Stimulated activated CD4-positive, alpha-beta T cell treated with anti-CD3 and anti-CD28 coated beads, Interleukin-12 subunit alpha, Interleukin-12 subunit beta, amount 100 ng/mL, for 24 hours (primary cell): ENCODE results near the gene ITGA1.
"Not testable (repeated sequence)": the region's sequence is repeated elsewhere in the genome, so short reads cannot be mapped to it uniquely, and the experiment has no call there.

Experiments
- DNase-seq, 2 experiments: peaks; one replicate each; pipeline ENCODE4 v3.0.0-alpha.2; 2020; ENCODE audit warnings: low read depth in 2 of 2

ITGA1 gene

DNA sequence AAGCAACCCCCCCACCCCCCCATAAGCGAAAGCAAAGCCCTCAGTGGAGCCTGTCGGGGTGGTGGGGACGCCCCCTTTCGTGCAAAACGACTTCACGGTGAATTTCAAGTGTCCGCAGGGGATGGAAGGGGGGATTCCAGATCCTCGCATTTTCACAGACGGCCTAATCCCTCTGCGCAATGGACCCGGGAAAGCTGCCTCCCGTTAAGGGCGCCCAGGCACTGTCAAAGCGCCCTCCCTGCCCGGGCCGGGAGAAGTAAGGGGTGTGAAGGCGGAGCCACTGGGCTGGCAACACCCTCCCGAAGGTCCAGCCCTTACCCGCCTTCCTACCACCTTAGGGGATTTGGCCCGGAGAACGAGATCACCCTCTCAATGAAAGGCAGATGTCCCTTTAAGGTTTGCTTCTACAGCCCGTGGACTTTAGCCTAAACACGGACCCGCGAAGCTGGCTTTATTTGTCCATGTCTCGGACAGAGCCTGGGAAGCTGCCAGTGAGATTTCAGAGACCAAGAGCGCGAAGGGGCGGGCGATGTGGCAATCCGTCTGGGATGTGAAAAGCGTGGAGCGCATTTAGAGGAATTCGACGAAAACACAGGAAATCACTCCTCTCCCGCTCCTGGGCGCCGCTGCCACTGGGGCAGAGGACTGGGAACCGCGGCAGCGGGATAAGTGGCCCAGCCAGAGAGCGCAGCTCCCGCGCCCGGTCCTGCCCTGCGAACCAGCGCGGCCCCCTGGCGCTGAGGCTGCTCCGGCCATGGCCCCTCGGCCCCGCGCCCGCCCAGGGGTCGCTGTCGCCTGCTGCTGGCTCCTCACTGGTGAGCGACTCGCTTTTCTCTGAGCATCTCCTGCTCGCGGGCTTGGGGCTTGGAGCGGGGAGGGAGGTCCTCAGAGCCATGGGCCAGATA lies at the start of gene ITGA1, which contains the start of gene PELO:
Gene ITGA1 (plus strand): TSS at position 317 of the 905 bp plus-strand sequence. CDS start 438 bp downstream, at position 755.
Gene PELO (plus strand): TSS at position 317 of the 905 bp plus-strand sequence. CDS start 12,479 bp downstream, outside the sequence.
- DNase-seq = peak; percentile 39 to 50

- no peak for DNase-seq
Measured at GRCh38 chr5:52738095-52738506, 49.6 kb upstream of the ITGA1 start.

DNA sequence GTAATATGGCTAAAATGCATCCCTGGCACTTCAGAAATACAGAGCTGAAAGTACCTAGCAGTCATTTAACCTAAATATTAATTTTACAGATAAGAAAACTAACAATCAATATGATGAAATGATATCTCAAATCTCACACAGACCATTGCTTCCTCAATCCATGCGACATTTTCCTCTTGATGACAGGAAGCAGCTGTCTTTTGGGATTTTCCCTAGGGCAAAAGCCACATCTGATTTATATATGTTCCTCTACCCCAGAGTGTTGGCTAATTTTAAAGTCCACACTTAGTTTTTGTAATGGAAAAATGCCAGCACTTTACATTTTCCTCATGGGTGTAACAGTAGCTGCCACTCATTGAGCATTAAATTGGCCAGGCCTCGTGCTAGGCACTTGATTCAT lies 47.7 kb upstream of the ITGA1 start:
- DNase-seq = no peak

DNA sequence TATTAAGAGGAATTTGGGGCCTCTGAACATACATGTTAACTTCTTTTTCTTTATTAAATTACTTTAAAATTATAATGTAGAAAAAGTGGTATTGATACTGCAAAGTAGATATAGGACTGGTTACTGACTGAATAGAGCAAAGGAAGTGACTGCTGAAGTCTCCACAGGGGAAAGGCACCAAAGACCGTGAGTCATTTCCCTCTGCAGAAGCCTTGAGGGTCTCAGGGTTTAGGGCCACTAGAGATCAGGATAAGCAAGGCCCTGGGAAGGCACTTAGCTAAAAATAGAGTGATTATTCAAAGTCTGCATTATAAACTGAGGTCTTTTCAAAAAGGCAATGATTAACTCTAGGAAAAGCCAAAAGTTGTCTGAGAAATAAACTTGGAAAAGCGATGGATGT lies 44.7 kb upstream of the ITGA1 start:
- DNase-seq = no peak

DNA sequence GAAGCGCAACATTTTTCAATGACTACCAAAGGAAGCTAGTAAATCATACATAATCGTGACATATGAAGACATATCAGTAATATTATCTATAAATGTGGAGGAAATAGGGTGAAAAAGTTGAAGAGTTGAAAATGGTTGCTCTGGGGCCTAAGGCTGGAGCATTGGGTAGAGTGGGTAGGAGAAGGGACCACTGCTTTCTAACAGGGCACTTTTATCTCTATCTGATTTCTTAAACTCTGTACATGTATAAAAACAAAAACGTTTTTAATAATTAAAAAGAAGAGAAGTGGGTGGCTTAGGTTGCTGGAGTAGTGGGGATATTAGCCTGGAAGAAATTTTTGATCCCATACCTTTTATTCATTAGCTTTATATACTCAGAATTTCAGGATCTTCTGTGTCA lies 44.2 kb upstream of the ITGA1 start:
- no peak for DNase-seq

- DNase-seq = no peak
Measured at GRCh38 chr5:52743970-52744369, 43.7 kb upstream of the ITGA1 start.

DNA sequence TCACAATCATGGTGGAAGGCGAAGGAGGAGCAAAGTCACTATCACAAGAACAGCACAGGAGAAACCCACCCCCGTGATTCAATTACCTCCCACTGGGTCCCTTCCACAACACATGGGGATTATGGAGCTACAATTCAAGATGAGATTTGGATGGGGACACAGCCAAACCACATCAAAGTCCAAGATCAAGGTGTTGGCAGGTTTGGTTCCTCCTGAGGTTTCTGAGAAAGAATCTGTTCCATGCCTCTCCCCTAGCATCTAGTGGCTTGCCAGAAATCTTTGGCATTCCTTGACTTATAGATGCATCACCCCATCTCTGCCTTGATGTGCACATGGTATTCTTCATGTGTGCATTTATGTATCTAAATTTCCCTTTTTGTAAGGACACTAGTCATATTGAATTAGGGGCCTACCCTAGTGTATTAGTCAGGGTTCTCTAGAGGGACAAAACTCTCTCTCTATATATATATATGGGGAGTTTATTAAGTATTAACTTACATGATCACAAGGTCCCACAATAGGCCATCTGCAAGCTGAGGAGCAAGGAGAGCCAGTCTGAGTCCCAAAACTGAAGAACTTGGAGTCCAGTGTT lies 42.8 kb upstream of the ITGA1 start:
- DNase-seq = not testable (repeated sequence)

DNA sequence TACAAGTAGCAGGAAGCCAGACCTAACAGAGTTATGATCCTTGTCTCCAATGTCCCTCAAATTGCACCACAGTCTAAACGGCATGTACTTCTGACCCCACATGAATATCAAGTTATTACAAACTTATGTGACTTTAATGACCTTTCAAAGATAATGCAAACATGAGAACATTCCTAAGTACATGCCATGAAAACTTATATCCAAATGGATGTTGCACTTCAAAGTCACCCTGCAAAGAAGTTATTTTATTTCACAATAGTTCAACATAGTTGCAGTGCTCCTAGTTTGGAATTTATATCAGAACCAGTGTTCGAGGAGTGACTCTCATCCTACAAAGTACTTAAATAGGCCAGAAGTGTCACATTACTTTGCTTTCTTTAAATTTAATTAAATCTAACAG lies 41.2 kb upstream of the ITGA1 start:
- DNase-seq = no peak

DNA sequence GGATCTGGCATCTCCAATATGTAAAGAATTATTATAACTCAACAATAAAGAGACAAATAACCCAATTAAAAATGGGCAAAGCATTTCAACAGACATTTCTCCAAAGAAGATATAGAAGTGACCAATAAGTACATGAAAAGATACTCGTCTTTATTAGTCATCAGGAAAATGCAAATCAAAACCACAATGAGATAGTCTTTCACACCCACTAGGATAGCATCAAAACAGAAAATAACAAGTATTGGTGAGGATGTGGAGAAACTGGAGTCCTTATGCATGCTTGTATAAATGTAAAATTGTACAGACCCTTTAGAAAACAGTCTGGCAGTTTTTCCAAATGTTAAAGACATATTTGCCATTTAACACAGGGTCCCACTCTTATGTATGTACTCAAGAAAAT lies 39.1 kb upstream of the ITGA1 start:
- DNase-seq = no peak

DNA sequence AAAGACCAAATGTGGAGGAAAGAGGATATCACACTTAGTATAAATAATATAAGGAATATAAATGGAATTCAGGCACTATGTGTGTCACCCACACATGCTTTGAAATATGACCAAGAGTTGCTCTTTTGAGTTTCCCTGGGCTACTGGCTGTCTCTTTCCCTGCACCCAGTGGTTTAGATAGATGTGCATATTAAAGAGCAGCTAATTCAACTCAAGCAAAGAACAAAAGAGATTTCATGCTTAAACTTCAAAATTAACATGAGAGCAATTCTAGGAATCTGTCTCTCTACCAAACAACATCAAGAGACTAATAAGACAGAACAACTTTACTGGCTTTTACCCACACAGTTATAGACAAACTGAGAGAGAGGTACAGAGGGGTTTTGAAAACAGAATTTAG lies 38.0 kb upstream of the ITGA1 start:
- no peak for DNase-seq

GRCh38 chr5:52751137-52751536 lies 36.6 kb upstream of the ITGA1 start:
- no peak for DNase-seq

GRCh38 chr5:52754051-52754450 lies 33.7 kb upstream of the ITGA1 start:
- DNase-seq = no peak

DNA sequence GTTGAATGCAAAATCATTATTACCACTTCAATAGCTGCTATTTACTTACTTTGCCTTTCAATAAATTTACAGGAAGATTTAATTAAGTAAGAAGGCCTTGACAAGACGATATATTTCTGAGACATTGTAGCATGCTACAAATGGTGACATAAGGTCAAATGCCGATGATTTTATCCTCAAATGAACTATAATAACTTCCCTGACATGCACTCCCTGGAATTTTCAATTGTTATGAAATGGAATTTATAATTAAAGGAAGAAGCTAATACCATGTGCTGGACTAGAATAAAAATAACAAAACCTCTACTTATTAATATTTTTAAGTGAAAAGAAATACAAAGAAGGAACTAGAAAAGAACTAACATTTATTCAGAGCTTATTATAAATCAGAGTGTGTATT lies 30.2 kb upstream of the ITGA1 start:
- DNase-seq = no peak

DNA sequence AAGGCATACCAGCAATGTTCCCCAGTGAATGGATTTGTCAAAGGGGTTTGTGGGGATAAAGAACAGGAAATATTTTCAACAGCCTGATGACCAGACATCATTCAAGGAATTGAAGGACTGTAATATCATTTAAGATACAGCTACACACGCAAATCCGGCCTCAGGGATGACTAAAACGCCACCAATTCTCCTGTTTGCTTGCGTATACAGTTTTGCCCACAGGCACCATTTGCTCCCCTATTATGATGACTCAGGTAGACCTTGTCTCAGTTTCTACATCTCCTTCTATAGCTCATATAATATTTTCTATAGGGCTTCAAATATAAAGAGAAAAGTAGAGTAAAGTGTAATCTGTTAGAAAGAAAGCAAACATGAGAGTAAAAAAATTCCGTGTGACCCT lies 29.7 kb upstream of the ITGA1 start:
- DNase-seq = no peak

- DNase-seq = no peak
Measured at GRCh38 chr5:52759331-52759730, 28.4 kb upstream of the ITGA1 start.

DNA sequence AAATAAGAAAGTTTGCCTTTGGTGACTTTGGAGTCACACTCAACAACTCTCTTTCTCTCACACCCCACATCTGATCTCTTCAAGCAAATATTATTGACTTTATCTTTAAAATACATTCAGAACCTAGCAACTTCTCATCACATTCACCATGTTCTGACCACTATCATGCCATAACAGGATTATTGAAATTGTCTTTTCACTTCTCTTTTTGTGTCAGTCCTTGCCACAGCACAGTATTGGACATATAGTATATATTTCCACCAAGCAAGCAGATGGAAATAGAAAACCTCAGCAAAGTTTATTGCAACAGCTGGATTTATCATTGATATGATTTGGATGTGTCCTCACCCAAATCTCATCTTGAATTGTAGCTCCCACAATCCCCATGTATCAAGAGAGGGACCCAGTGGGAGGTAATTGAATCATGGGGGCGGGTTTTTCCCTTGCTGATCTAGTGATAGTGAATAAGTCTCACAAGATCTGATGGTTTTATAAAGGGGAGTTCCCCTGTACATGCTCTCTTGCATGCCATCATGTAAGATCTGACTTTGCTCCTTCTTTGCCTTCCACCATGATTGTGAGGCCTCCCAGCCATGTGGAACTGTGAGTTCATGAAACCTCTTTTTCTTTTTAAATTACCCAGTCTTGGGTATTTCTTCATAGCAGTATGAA lies 26.9 kb upstream of the ITGA1 start:
- peak in 1 of 2 experiments; percentile 16 for DNase-seq

DNA sequence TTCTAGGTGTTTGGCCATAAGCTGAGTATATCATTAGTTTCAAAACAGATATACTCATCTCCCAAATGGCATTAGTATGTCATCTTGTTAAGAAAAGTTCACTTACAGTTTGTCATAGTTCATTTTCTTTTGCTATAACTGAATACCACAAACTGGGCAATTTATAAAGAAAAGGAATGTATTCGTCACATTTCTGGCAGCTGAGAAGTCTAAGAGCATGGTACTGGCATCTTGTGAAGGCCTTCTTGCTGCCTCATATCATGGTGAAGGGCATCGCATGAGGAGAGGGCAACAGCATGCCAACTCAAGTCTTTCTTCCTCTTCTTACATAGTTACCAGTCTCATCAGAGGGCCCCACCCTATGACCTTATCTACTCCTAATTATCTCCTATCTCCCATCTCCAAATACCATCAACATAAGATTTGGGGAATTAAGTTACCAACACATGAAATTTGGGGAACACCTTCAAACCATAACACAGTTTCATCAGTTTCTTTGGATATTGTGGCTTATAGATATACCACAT lies 20.4 kb upstream of the ITGA1 start:
- no peak for DNase-seq

- no peak for DNase-seq
Measured at GRCh38 chr5:52767766-52768480, 19.8 kb upstream of the ITGA1 start.

- no peak for DNase-seq
Measured at GRCh38 chr5:52769061-52769460, 18.7 kb upstream of the ITGA1 start.

- no peak for DNase-seq
Measured at GRCh38 chr5:52770287-52770939, 17.3 kb upstream of the ITGA1 start.
